Erythroblast (primary cell): ENCODE results near the gene PEX26.

ENCODE experiments used
- GATA1 ChIP-seq: IDR thresholded peaks from 2 replicates; pipeline ENCODE4 v1.6.1; 2011; ENCODE audit warnings: low read depth, mild to moderate bottlenecking, control low read depth, low read length, moderate library complexity
- POLR2A ChIP-seq: IDR thresholded peaks from 2 replicates; pipeline ENCODE4 v1.6.1; 2011; ENCODE audit warnings: mild to moderate bottlenecking, low read length

DNA sequence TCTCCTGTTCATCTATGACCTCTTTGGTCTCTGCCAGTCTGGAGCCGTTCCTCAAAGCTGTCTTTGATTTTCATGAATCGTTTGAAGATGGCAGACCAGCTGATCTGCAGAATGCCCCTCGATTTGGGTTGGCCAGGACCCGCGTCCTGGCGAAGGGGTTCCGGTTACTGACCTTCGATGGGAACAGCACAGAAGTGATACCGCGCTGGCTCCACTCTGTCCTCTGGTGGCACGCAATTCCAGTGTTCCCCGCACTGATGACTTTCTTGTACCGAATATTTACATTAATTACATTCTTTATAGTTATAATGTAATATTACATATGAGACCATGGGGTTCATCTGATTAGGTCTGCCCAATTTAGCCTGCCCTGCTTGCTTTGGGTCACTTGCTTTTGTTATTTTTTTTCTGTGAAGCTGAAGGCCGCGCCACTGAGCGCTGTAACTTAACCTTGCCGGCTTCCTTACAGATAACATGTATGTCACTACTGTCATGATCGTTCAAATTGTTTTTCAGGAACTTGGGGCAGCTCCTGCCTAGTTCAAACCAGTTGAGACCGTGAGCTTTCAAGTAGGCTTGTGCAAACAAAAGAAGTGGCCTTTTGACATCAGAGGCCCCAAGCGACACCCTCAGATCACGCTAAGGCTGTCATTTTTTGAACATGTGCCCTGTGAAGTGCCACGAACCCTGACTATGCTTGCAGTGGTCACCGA is 68.0 kb downstream of the PEX26 start:
- TF ChIP-seq POLR2A (no peak), GATA1 (no peak)
